K562 (cell line): ENCODE measurements around the gene IFT81. TPM values are rescaled to one million over a fixed set of nuclear protein-coding genes. Genes with fewer than 3 reads are reported as not detected.
A peak's percentile ranks its signal among the peaks of the same experiment; 100 is the strongest.

Source experiments
- ATAC-seq: fragments of 200-7000 bp; cut with Tn5 transposase; 3 replicates; pipeline ENCODE4 v1.9.1; 2020; ENCODE audit warnings: moderate library complexity
- BruUV-seq: library from RNA; stranded (reverse); fragments of 400-500 nt; replicated peaks from 2 replicates; lab custom pipeline; 2021; lab: Mats Ljungman, UMichigan
- CTCF ChIA-PET: fragments of 300-600 bp; formaldehyde crosslinking; extraction: SDS; loops from one replicate; lab custom pipeline; 2021; ENCODE audit warnings: low intra/inter-chr PET ratio; lab: Yijun Ruan, JAX
- POLR2A ChIA-PET: fragments of 300-600, 350-650 bp; sonication (Branson Sonifier 250); formaldehyde crosslinking; extraction: SDS; loops from one replicate; lab custom pipeline; 2021; ENCODE audit warnings: antibody characterized with exemption, inconsistent platforms; lab: Yijun Ruan, JAX
- DNase-seq, 4 experiments: peaks; one replicate each; pipeline versions ENCODE4 v3.0.0 to v3.0.0-alpha.2; 2011 to 2018; ENCODE audit warnings: low spot score in 3 of 4, mixed read lengths in 3 of 4; ENCODE audit errors: extremely low read depth in 1 of 4
- FAIRE-seq: peaks from 2 replicates; lab custom pipeline; 2011; peaks lifted over from hg19 to GRCh38; lab: Jason Lieb, UNC
- H2AFZ ChIP-seq: 2 replicates; pipeline ENCODE4 v1.6.0; 2011; ENCODE audit warnings: low read depth, low read length, control low read depth, inconsistent platforms
- H3K27ac ChIP-seq: fragments of 200-600 bp; 3 replicates; pipeline ENCODE4 v1.8.0; 2011; ENCODE audit warnings: low read depth, mild to moderate bottlenecking, control low read depth, inconsistent platforms, low read length, moderate library complexity, mixed read lengths; ENCODE audit errors: extremely low read depth
- H3K27me3 ChIP-seq, 2 experiments: fragments of 300-600 bp in 1 of 2; 2 replicates in 1 of 2; 3 replicates in 1 of 2; pipeline versions ENCODE4 v1.6.0 to v1.8.0; 2011; ENCODE audit warnings: inconsistent platforms in 2 of 2, low read length in 2 of 2, mild to moderate bottlenecking in 1 of 2, mixed read lengths in 1 of 2, moderate library complexity in 1 of 2; ENCODE audit not compliant: control insufficient read depth in 2 of 2, insufficient read depth in 2 of 2
- H3K36me3 ChIP-seq: fragments of 300-600 bp; 3 replicates; pipeline ENCODE4 v1.8.0; 2011; ENCODE audit warnings: mild to moderate bottlenecking, low read length, inconsistent platforms; ENCODE audit not compliant: control insufficient read depth, insufficient read depth
- H3K4me1 ChIP-seq, 2 experiments: fragments of 200-600 bp in 1 of 2; replicated peaks in 1 of 2; 2 replicates in 1 of 2; 3 replicates in 1 of 2; pipeline versions ENCODE4 v1.5.1 to v1.8.0; 2011; ENCODE audit warnings: inconsistent platforms in 2 of 2, low read length in 2 of 2, mild to moderate bottlenecking in 1 of 2, mixed read lengths in 1 of 2, moderate library complexity in 1 of 2; ENCODE audit not compliant: control insufficient read depth in 2 of 2, insufficient read depth in 2 of 2
- H3K4me2 ChIP-seq: 2 replicates; pipeline ENCODE4 v1.6.1; 2011; ENCODE audit warnings: low read length, control low read depth, inconsistent platforms, mixed read lengths; ENCODE audit not compliant: insufficient read depth
- H3K4me3 ChIP-seq: fragments of 200-600 bp; sonication (generic), shearing (Covaris generic); 2 replicates; pipeline ENCODE4 v1.5.1; 2016; ENCODE audit warnings: control low read depth, inconsistent platforms
- H3K79me2 ChIP-seq: fragments of 200-600 bp; 3 replicates; pipeline ENCODE4 v1.8.0; 2011; ENCODE audit warnings: low read length, inconsistent platforms; ENCODE audit not compliant: control insufficient read depth, insufficient read depth
- H3K9ac ChIP-seq, 2 experiments: 2 replicates each; pipeline versions ENCODE4 v1.6.0 to v1.6.1; 2011; ENCODE audit warnings: low read depth in 2 of 2, low read length in 2 of 2, control low read depth in 1 of 2, inconsistent platforms in 1 of 2, mild to moderate bottlenecking in 1 of 2, mixed read lengths in 1 of 2; ENCODE audit not compliant: insufficient read depth in 1 of 2
- H3K9me1 ChIP-seq: one replicate; pipeline ENCODE4 v1.6.0; 2011; ENCODE audit warnings: inconsistent platforms, mild to moderate bottlenecking, low read length, moderate library complexity; ENCODE audit not compliant: control insufficient read depth, insufficient read depth
- H3K9me3 ChIP-seq: replicated peaks from 2 replicates; pipeline ENCODE4 v1.5.1; 2011; ENCODE audit warnings: low read depth, low read length, inconsistent platforms; ENCODE audit not compliant: control insufficient read depth, insufficient read depth
- H4K20me1 ChIP-seq: replicated peaks from 2 replicates; pipeline ENCODE4 v1.6.1; 2011; ENCODE audit warnings: low read length, inconsistent platforms, mixed read lengths; ENCODE audit not compliant: control insufficient read depth, insufficient read depth
- BCL6 ChIP-seq: fragments of 250-450 bp; sonication (Bioruptor Pico); IDR thresholded peaks from 2 replicates; pipeline ENCODE4 v1.4.0; 2020
- CBFB ChIP-seq: sonication (generic); formaldehyde crosslinking; IDR thresholded peaks from 2 replicates; pipeline ENCODE4 v1.4.0; 2020; ENCODE audit warnings: mild to moderate bottlenecking, missing genetic modification reagents
- CBX3 ChIP-seq, 2 experiments: IDR thresholded peaks; 1 replicate in 1 of 2; 2 replicates in 1 of 2; pipeline ENCODE4 v1.6.1; 2012; ENCODE audit warnings: inconsistent platforms in 2 of 2, low read length in 2 of 2, borderline replicate concordance in 1 of 2, control low read depth in 1 of 2
- GABPB1 ChIP-seq: sonication (generic); formaldehyde crosslinking; IDR thresholded peaks from 2 replicates; pipeline ENCODE4 v1.8.0; 2022; ENCODE audit warnings: mild to moderate bottlenecking, missing genetic modification reagents
- GATAD2B ChIP-seq: fragments of 450-650 bp; IDR thresholded peaks from 2 replicates; pipeline ENCODE4 v1.6.1; 2017; ENCODE audit warnings: mild to moderate bottlenecking, borderline replicate concordance
- NBN ChIP-seq: fragments of 450-650 bp; IDR thresholded peaks from 2 replicates; pipeline ENCODE4 v1.6.1; 2016; ENCODE audit warnings: low read depth, mild to moderate bottlenecking
- NEUROD1 ChIP-seq: fragments of 150-350 bp; IDR thresholded peaks from 2 replicates; pipeline ENCODE4 v1.6.1; 2014; ENCODE audit warnings: borderline replicate concordance, low read length, low read depth; ENCODE audit not compliant: partially characterized antibody
- SMARCA5 ChIP-seq: fragments of 450-650 bp; IDR thresholded peaks from 2 replicates; pipeline ENCODE4 v1.6.1; 2016
- TRIM24 ChIP-seq, 2 experiments: fragments of 450-650 bp; IDR thresholded peaks; 2 replicates each; pipeline ENCODE4 v1.6.1; 2016
- U2AF1 ChIP-seq: fragments of 200-400 bp; formaldehyde crosslinking; optimal IDR thresholded peaks from 2 replicates; pipeline ENCODE3; 2017; ENCODE audit warnings: mild to moderate bottlenecking, low read depth, low read length, moderate library complexity
- XRCC3 ChIP-seq: fragments of 450-650 bp; IDR thresholded peaks from 2 replicates; pipeline ENCODE4 v1.6.1; 2017; ENCODE audit warnings: mild to moderate bottlenecking, moderate library complexity
- ZEB2 ChIP-seq: fragments of 450-650 bp; IDR thresholded peaks from 2 replicates; pipeline ENCODE4 v1.6.1; 2016
- ZNF324 ChIP-seq: fragments of 250-450 bp; sonication (Bioruptor Pico); IDR thresholded peaks from 2 replicates; pipeline ENCODE4 v1.4.0; 2020; ENCODE audit warnings: mild to moderate bottlenecking
- WGBS: fragments of 100-300 bp; shearing (Covaris generic); methylation state at CpG from one replicate; pipeline ENCODE4 v1.1.6; 2016; ENCODE audit warnings: low coverage, mixed read lengths; ENCODE audit not compliant: insufficient coverage; ENCODE audit errors: missing lambda C conversion rate; 5-methylcytosine and 5-hydroxymethylcytosine counted together
- in situ Hi-C: fragments of 300-500 bp; cut with MboI; formaldehyde crosslinking; loops from 4 replicates; pipeline ENCODE4 v1.15.0; 2018; ENCODE audit warnings: inconsistent platforms, mixed read lengths
- intact Hi-C: fragments of 100-400 bp; cut with micrococcal nuclease; formaldehyde crosslinking; loops from 2 replicates; pipeline ENCODE4 v1.14.2; 2022
- polyA plus RNA-seq, 8 experiments: library from polyadenylated mRNA; depleted of rRNA in 4 of 8; stranded (reverse) in 5 of 8; unstranded in 3 of 8; fragments of >200 nt; fragmentation: Nextera tagmentation in 2 of 8; fragmentation: Illumina TruSeq in 1 of 8; extraction: Ambion mirVana in 2 of 8; extraction: Trizol in 1 of 8; gene quantifications; 2 replicates each; pipeline versions ENCODE4 v1.2.1 to v1.2.3, GENCODE V29; 2011 to 2014; ENCODE audit warnings: inconsistent platforms in 1 of 8, missing spikeins in 1 of 8
- total RNA-seq, 7 experiments: library from RNA; depleted of rRNA in 6 of 7; stranded (reverse); fragments of >200 nt in 6 of 7; fragmentation: Illumina TruSeq in 2 of 7; extraction: Trizol in 2 of 7; gene quantifications; 2 replicates each; pipeline versions ENCODE4 v1.2.1 to v1.2.3, GENCODE V29; 2011 to 2021; ENCODE audit warnings: low replicate concordance in 1 of 7
- TF ChIP-seq, protein P1 (sequence below): fragments of 450-650 bp; IDR thresholded peaks from 2 replicates; pipeline ENCODE4 v1.6.1; 2016; ENCODE audit warnings: antibody characterized with exemption
- TF ChIP-seq, protein P2 (sequence below): sonication (generic); formaldehyde crosslinking; IDR thresholded peaks from 2 replicates; pipeline ENCODE4 v1.8.1; 2023; ENCODE audit warnings: mild to moderate bottlenecking, missing genetic modification reagents
- TF ChIP-seq, protein P3 (sequence below): sonication (generic); formaldehyde crosslinking; IDR thresholded peaks from 2 replicates; pipeline ENCODE4 v1.8.1; 2022; ENCODE audit warnings: missing genetic modification reagents
- TF ChIP-seq, protein P4 (sequence below): sonication (generic); formaldehyde crosslinking; IDR thresholded peaks from 2 replicates; pipeline ENCODE4 v1.8.0; 2022; ENCODE audit warnings: missing genetic modification reagents, mild to moderate bottlenecking, borderline replicate concordance

IFT81 gene
- total and polyA plus RNA-seq, 9 of the 15 experiments (the other 6 are each of a cell fraction or from before 2014, with no cell fraction given) = 2.8 to 11.9 (median 7.9) TPM

DNA sequence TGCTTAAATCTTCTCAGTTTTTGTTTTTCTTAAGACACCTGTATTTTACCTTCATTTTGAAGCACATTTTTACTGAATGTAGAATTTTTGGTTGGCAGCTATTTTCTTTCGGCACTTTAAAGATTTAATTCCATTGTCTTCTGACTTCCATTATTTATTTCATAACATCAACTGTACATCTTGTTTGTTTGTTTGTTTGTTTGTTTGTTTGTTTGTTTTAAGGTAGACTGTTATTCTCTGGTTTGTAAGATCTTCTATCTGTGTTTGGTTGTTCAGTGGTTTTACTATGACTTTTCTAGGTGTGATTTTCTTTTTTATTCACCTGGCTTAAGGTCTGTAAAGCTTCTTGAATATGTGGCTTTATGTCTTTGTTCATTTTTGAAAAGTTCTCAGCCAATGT lies 61.9 kb downstream of the IFT81 start:
- Histone ChIP-seq H3K4me2 (no peak overlapping the region), H3K9ac (no peak overlapping the region), H4K20me1 (no peaks in the 10 kb centered on the region), H3K27ac (no peak overlapping the region), H3K27me3 (no peaks in the 10 kb centered on the region), H2AFZ (no peak overlapping the region), H3K9me1 (no peaks in the 10 kb centered on the region), H3K36me3 (no peaks in the 10 kb centered on the region), H3K9me3 (peaks cover 11% of the 10 kb centered on the region), H3K79me2 (no peaks in the 10 kb centered on the region), H3K4me1 (no peaks in the 10 kb centered on the region), H3K4me3 (no peak overlapping the region)
- in situ Hi-C loops (no loop called here), intact Hi-C loops (no loop called here)
- ATAC-seq (no peak), FAIRE-seq (no peak), DNase-seq (no peak)
- no TSS peak for BruUV-seq
- POLR2A ChIA-PET = interaction anchor here (0.8 kb wide), 1 partner anchor 17 kb away, joined by 3 read pairs; no protein-coding TSS in a partner anchor
- CTCF ChIA-PET = no interaction called here
- WGBS = 78% methylated on average over 1 of the region's 1 CpG
- TF ChIP-seq, protein P1, sequence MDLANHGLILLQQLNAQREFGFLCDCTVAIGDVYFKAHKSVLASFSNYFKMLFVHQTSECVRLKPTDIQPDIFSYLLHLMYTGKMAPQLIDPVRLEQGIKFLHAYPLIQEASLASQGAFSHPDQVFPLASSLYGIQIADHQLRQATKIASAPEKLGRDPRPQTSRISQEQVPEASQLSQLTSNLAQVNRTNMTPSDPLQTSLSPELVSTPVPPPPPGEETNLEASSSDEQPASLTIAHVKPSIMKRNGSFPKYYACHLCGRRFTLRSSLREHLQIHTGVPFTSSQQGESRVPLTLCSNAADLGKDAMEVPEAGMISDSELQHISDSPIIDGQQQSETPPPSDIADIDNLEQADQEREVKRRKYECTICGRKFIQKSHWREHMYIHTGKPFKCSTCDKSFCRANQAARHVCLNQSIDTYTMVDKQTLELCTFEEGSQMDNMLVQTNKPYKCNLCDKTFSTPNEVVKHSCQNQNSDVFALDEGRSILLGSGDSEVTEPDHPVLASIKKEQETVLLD = no peak
- TF ChIP-seq GABPB1 (CRISPR knock-in tag) (no peak), NBN (peak; percentile 75), ZNF324 (no peak), CBX3 (IDR thresholded peaks at IDR 0.05; ENCODE audit: borderline replicate concordance in 1 of 2, low read length in 2 of 2) (peak in 1 of 2 experiments; percentile 97; a peak in 2 of 3 replicates), SMARCA5 (peak; percentile 54; the same call in 1 of the 2 replicates), XRCC3 (peak; percentile 90), BCL6 (CRISPR knock-in tag) (no peak), TRIM24 (IDR thresholded peaks at IDR 0.05) (peak; percentile 75 to 95), ZEB2 (peak; percentile 74), CBFB (no peak), GATAD2B (no peak), U2AF1 (no peak), NEUROD1 (no peak)
- TF ChIP-seq, protein P2, sequence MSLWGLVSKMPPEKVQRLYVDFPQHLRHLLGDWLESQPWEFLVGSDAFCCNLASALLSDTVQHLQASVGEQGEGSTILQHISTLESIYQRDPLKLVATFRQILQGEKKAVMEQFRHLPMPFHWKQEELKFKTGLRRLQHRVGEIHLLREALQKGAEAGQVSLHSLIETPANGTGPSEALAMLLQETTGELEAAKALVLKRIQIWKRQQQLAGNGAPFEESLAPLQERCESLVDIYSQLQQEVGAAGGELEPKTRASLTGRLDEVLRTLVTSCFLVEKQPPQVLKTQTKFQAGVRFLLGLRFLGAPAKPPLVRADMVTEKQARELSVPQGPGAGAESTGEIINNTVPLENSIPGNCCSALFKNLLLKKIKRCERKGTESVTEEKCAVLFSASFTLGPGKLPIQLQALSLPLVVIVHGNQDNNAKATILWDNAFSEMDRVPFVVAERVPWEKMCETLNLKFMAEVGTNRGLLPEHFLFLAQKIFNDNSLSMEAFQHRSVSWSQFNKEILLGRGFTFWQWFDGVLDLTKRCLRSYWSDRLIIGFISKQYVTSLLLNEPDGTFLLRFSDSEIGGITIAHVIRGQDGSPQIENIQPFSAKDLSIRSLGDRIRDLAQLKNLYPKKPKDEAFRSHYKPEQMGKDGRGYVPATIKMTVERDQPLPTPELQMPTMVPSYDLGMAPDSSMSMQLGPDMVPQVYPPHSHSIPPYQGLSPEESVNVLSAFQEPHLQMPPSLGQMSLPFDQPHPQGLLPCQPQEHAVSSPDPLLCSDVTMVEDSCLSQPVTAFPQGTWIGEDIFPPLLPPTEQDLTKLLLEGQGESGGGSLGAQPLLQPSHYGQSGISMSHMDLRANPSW (CRISPR knock-in tag) = no peak
- TF ChIP-seq, protein P3, sequence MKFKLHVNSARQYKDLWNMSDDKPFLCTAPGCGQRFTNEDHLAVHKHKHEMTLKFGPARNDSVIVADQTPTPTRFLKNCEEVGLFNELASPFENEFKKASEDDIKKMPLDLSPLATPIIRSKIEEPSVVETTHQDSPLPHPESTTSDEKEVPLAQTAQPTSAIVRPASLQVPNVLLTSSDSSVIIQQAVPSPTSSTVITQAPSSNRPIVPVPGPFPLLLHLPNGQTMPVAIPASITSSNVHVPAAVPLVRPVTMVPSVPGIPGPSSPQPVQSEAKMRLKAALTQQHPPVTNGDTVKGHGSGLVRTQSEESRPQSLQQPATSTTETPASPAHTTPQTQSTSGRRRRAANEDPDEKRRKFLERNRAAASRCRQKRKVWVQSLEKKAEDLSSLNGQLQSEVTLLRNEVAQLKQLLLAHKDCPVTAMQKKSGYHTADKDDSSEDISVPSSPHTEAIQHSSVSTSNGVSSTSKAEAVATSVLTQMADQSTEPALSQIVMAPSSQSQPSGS (CRISPR knock-in tag) = no peak
- TF ChIP-seq, protein P4, sequence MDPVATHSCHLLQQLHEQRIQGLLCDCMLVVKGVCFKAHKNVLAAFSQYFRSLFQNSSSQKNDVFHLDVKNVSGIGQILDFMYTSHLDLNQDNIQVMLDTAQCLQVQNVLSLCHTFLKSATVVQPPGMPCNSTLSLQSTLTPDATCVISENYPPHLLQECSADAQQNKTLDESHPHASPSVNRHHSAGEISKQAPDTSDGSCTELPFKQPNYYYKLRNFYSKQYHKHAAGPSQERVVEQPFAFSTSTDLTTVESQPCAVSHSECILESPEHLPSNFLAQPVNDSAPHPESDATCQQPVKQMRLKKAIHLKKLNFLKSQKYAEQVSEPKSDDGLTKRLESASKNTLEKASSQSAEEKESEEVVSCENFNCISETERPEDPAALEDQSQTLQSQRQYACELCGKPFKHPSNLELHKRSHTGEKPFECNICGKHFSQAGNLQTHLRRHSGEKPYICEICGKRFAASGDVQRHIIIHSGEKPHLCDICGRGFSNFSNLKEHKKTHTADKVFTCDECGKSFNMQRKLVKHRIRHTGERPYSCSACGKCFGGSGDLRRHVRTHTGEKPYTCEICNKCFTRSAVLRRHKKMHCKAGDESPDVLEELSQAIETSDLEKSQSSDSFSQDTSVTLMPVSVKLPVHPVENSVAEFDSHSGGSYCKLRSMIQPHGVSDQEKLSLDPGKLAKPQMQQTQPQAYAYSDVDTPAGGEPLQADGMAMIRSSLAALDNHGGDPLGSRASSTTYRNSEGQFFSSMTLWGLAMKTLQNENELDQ (CRISPR knock-in tag) = no peak
